ENCODE results near the gene SCAI.
"Not testable (repeated sequence)": the region's sequence is repeated elsewhere in the genome, so short reads cannot be mapped to it uniquely, and the experiment has no call there.

SCAI gene

DNA sequence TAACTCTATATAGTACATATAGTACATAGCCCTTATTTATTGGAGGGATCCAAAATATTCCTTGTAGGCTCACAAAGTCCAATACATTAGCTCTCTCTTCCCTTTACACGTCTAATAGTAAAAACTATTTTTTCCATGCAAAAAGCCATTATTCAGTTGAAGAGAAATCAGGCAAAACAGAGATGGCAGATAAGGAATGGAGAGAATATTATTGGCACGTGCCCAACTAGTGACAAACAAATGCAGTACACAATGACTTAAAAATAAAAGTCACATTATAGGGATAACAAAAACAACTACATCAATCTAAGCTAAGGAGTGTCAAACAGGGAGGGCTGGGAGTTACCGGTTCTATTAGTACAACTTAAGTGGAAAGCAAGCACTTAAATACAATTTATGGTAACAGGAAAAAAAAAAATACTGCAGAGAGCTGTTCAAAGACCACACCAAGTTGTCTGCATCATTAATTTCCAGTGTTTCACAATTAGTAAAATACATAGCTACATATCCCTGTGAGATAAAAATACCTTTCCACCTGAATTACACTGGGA, 4.1 kb upstream of the SCAI start:
- no peak for DNase-seq

GRCh38 chr9:125146247-125146646, 2.9 kb upstream of the SCAI start:
- DNase-seq = no peak

GRCh38 chr9:125145425-125145824, 2.1 kb upstream of the SCAI start:
- DNase-seq = no peak

GRCh38 chr9:125142560-125143376, 560 bp downstream of the SCAI start:
- DNase-seq = peak; percentile 30

DNA sequence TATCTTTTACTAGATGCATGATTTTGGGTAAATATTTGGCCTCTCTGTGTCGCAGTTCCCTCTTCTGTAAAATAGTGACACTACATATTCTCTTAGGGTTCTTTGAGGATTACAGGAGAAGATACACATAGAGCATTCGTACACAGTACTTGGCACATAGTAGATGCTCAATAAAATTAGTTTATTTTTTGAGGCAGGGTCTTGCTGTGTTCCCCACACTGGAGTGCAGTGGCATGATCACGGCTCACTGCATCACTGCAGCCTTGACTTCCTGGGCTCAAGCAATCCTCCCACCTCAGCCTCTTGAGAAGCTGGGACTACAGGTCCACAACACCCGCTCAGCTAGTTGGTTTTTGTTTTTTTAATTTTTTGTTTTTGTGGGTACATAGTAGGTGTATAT, 1.6 kb downstream of the SCAI start:
- DNase-seq = no peak

GRCh38 chr9:125141251-125141650, 2.1 kb downstream of the SCAI start:
- no peak for DNase-seq

DNA sequence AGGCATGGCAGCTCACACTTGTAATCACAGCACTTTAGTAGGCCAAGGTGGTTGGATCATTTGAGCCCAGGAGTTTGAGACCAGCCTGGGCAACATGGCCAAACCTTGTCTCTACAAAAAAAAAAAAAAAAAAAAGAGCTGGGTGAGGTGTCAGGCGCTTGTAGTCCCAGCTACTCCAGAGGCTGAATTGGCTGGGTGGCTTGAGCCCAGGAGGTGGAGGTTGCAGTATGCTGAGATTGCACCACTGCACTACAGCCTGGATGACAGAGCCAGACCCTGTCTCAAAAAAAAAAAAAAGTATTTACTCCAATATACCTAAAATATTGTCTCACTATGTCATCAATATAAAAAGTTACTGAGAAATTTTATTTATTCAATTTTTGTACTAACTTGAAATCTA, 2.8 kb downstream of the SCAI start:
- no peak for DNase-seq

DNA sequence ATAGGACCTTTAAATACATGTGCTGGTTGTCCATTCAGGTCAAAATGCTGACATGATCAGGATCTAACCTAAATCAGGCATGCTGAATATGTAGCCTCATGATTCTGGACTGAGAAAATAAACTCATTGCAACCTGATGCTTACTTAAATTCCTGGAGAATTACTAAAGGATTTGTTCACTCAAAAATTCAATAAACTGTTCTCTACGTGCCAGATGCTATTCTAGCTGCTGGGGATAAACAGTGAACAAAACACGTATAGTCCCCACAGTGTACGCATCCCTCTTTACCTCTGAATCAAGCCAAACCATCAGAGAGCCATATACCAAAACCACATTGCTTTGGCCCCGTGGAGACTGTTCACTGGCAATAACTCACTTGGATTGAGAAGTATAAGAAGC, 6.1 kb downstream of the SCAI start:
- no peak for DNase-seq

DNA sequence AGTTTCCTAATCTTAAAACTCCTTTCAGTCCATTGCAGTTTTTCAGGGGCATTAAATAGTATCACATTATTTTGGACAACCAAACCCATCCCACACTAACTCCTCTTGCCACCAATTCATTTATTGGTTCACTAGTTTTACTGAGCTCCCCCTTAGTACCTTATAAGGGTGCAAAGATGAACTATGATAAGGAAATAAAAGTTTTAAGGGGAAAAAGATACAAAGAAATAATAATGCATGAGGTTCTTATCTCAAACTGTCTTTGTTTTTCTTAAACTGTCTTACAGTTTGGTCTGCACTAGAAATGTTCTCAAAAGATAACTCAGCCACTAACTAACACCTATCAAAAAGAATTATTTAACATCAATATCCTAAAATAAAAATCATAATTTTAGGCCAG, 8.4 kb downstream of the SCAI start:
- DNase-seq = no peak

DNA sequence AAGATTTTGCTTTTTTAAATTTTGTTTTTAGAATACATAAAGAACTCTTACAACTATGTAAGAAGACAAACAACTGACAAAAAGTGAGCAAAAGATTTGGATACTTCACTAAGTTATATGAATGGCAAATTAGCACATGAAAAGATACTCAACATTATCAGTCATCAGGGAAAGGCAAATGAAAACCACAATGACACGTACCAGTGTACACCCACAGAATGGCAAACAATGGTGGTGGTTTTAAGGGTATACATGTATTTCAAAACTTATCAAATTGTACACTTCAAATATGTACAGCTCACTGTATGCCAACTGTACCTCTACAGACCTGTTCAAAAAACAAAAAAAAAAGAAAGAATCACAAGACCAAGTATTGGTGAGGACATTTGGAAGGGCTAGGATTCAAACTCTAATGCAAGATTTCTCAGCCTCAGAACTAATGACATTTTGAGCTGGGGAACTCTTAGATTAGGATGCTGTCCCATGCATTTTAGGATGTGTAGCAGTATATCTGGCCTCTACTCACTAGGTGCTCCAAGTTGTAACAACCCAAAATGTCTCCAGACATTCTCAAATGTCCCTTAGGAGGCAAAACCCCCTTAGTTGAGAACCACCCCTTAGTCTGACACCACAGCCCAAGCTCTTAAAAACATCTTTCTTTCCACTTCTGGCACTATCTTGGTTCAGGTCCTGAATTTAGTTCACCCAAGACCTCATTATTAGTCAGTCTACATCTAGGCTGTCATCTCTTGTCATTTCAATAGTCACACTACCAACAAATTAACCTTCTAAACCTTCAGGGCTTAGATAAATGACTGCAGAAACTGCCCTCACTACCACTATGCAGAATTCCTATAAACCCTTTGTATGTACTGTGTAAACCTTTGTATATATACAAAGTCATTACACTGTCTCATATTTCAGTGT, 9.7 kb downstream of the SCAI start:
- DNase-seq = no peak

GRCh38 chr9:125131778-125132177, 11.6 kb downstream of the SCAI start:
- no peak for DNase-seq

DNA sequence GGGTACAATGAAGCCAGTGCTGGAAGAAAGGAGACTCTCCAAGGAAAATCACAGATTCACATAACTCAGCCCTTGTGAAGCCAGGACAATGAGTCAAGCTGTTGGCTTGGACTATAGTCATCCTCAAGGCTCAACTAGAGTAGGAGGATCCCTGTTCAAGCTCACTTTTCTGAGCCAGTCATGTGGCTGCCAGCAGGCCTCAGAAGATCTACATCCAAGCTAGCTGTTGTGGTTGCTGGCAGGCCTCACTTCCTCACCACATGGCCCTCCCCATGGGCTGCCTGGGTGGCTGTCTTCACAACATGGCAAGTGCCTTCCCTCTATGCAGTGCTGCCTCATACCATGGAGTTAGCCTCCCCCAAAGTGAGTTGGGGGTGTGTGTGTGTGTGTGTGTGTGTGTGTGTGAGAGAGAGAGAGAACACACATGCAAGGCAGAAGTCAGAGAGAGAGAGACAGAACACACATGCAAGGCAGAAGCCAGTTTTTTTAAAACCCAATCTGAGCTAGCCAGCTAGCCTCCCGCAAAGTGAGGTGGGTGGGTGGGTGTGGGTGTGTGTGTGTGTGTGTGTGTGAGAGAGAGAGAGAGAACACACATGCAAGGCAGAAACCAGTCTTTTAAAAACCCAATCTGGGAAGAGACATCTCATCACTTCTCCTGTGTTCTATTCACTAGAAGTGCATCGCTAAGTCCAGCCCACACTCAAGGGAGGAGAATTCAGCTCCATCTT, 17.1 kb downstream of the SCAI start:
- peak; percentile 74 for DNase-seq

DNA sequence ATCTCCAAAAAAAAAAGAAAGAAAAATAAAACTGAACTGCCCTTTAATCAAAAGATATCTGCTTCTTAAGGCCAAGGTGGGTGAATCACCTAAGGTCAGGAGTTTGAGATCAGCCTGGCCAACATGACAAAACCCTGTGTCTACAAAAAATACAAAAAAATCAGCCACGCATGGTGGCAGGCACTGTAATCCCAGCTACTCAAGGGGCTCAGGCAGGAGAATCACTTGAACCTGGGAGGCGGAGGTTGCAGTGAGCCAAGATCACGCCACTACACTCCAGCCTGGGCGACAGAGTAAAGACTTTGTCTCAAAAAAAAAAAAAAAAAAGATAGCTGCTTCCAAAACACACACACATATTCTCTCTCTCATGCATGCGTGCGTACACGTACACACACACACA, 17.8 kb downstream of the SCAI start:
- no peak for DNase-seq

GRCh38 chr9:125121146-125121545, 22.2 kb downstream of the SCAI start:
- DNase-seq = no peak

GRCh38 chr9:125119643-125120286, 23.6 kb downstream of the SCAI start:
- no peak for DNase-seq

GRCh38 chr9:125118696-125119095, 24.6 kb downstream of the SCAI start:
- not testable (repeated sequence) for DNase-seq

GRCh38 chr9:125114503-125114902, 28.8 kb downstream of the SCAI start:
- not testable (repeated sequence) for DNase-seq

- no peak for DNase-seq
Observed at GRCh38 chr9:125110464-125110863, 32.9 kb downstream of the SCAI start.

GRCh38 chr9:125108541-125108940, 34.8 kb downstream of the SCAI start:
- not testable (repeated sequence) for DNase-seq

DNA sequence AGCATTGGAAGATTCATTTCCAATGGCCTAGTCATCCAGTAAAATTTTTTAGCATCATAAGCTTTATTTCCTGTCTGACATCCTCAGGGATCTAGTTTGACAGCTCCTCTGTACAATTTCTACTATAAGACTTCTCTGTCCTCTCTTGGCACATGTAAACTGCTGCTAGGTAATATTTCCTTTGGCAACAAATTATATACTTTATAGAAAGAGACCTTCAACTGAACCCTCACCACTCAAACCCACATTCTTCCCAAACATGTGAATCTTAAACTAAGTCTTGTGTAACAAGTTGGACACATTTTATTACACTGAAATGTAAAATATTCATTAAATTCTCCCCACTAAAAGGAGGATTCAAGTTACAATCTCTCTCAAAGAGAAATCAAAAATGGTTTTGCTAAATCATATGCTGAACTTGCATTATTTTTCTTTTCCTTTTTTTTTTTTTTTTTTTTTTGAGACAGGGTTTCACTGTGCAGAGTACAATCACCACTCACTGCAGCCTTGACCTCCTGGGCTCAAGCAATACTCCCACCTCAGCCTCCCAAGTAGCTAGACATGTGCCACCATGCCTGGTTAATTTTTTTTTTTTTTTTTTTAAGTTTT, 36.9 kb downstream of the SCAI start:
- no peak for DNase-seq

- no peak for DNase-seq
Observed at GRCh38 chr9:125103770-125104460, 39.4 kb downstream of the SCAI start.

Measured in activated T-cell treated with anti-CD3 and anti-CD28 coated beads, Interleukin-2, amount 50 U/mL, for 1 hour (primary cell).